ENCODE data around the gene SRPK1.

DNA sequence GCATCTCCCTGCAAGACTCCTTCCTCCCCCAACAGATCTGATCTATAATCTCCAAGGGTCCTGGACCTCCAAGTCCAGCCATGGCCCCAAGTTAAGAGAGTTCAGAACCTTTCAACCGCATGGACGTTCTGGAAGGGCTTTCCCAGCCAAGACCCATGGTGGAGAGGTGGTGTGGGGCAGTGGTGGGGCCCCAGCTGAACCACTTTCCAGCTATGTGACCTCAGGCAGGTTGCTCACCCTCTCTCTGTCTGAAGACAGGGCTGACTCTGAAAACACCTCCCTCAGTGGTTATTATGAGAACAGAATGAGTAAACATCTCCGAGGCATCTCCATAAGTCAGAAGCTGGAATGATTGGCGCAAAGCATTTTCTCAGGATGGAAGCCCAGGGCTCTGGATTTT, 124.7 kb downstream of the SRPK1 start:
- TF ChIP-seq POLR2AphosphoS5 (IDR thresholded peaks at IDR 0.05; ENCODE audit: low read depth) = no peak
- TF ChIP-seq, protein P1, sequence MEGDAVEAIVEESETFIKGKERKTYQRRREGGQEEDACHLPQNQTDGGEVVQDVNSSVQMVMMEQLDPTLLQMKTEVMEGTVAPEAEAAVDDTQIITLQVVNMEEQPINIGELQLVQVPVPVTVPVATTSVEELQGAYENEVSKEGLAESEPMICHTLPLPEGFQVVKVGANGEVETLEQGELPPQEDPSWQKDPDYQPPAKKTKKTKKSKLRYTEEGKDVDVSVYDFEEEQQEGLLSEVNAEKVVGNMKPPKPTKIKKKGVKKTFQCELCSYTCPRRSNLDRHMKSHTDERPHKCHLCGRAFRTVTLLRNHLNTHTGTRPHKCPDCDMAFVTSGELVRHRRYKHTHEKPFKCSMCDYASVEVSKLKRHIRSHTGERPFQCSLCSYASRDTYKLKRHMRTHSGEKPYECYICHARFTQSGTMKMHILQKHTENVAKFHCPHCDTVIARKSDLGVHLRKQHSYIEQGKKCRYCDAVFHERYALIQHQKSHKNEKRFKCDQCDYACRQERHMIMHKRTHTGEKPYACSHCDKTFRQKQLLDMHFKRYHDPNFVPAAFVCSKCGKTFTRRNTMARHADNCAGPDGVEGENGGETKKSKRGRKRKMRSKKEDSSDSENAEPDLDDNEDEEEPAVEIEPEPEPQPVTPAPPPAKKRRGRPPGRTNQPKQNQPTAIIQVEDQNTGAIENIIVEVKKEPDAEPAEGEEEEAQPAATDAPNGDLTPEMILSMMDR (IDR thresholded peaks at IDR 0.05; ENCODE audit: insufficient read depth, low read length) = no peak
- TF ChIP-seq, protein P2, sequence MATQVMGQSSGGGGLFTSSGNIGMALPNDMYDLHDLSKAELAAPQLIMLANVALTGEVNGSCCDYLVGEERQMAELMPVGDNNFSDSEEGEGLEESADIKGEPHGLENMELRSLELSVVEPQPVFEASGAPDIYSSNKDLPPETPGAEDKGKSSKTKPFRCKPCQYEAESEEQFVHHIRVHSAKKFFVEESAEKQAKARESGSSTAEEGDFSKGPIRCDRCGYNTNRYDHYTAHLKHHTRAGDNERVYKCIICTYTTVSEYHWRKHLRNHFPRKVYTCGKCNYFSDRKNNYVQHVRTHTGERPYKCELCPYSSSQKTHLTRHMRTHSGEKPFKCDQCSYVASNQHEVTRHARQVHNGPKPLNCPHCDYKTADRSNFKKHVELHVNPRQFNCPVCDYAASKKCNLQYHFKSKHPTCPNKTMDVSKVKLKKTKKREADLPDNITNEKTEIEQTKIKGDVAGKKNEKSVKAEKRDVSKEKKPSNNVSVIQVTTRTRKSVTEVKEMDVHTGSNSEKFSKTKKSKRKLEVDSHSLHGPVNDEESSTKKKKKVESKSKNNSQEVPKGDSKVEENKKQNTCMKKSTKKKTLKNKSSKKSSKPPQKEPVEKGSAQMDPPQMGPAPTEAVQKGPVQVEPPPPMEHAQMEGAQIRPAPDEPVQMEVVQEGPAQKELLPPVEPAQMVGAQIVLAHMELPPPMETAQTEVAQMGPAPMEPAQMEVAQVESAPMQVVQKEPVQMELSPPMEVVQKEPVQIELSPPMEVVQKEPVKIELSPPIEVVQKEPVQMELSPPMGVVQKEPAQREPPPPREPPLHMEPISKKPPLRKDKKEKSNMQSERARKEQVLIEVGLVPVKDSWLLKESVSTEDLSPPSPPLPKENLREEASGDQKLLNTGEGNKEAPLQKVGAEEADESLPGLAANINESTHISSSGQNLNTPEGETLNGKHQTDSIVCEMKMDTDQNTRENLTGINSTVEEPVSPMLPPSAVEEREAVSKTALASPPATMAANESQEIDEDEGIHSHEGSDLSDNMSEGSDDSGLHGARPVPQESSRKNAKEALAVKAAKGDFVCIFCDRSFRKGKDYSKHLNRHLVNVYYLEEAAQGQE (IDR thresholded peaks at IDR 0.05; ENCODE audit: insufficient replicate concordance, low read depth) = no peak
- TF ChIP-seq GABPA (IDR thresholded peaks at IDR 0.05; ENCODE audit: low read depth) = no peak
